ENCODE results near the gene PARN.
"Not testable (repeated sequence)": the region's sequence is repeated elsewhere in the genome, so short reads cannot be mapped to it uniquely, and the experiment has no call there.

Gene PARN

DNA sequence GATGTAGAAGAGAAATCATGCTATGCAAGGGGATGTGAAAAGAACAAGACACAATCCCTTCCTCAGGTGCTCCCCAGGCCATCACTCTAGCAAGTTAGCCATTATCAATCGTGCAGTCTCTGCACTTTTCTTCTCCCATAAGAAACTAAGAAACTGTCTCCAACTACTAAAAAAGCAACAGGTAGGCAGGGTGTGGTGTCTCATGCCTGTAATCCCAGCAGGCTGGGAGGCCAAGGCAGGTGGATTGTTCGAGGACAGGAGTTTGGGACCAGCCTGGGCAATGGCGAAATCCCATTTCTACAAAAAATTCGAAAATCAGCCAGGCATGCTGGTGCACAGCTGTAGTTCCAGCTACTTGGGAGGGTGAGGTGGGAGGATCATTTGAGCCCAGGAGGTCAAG lies 13.8 kb downstream of the PARN start:
- peaks cover 33% of the 10 kb centered on the region for H3K36me3 Mint-ChIP-seq
- H3K27me3 Mint-ChIP-seq = no peaks in the 10 kb centered on the region
- H3K4me1 Mint-ChIP-seq = no peaks in the 10 kb centered on the region
- H3K9me3 Mint-ChIP-seq = no peaks in the 10 kb centered on the region
- H3K4me3 Mint-ChIP-seq = no peak overlapping the region
- CTCF ChIA-PET = no interaction called here
- no peak overlapping the region for H3K27ac Mint-ChIP-seq
- DNase-seq = no peak

GRCh38 chr16:14613991-14614390 lies 16.1 kb downstream of the PARN start:
- Mint-ChIP-seq H3K27ac (peak overlapping the region; percentile 31), H3K4me1 (no peaks in the 10 kb centered on the region), H3K9me3 (no peaks in the 10 kb centered on the region), H3K36me3 (peaks cover 39% of the 10 kb centered on the region), H3K4me3 (no peak overlapping the region), H3K27me3 (no peaks in the 10 kb centered on the region)
- DNase-seq = no peak
- CTCF ChIA-PET = interaction anchor here (0.6 kb wide), 1 partner anchor 398 kb away, joined by 3 read pairs; no protein-coding TSS in a partner anchor

- no peak for DNase-seq
- Mint-ChIP-seq H3K4me1 (no peaks in the 10 kb centered on the region), H3K27ac (no peak overlapping the region), H3K27me3 (no peaks in the 10 kb centered on the region), H3K36me3 (peaks cover 45% of the 10 kb centered on the region), H3K9me3 (no peaks in the 10 kb centered on the region), H3K4me3 (no peak overlapping the region)
- CTCF ChIA-PET = no interaction called here
Measured at GRCh38 chr16:14611660-14612059, 18.4 kb downstream of the PARN start.

DNA sequence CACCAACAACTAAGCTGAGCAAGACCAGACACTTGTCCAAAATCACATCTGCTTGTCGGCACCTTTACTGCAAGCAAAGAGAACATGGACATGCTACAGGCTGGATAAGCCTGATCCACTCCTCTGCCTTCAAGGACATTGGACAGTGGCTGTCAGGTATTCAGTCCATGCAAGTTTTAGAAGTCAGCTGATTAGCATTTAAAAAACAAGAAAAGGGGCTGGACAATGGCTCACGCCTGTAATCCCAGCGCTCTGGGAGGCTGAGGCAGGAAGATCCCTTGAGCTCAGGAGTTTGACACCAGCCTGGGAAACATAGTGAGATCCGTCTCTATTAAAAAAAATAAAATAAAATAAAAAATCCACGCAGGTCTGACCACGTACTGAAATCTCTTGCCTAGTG lies 20.3 kb downstream of the PARN start:
- H3K36me3 Mint-ChIP-seq = peaks cover 35% of the 10 kb centered on the region

DNA sequence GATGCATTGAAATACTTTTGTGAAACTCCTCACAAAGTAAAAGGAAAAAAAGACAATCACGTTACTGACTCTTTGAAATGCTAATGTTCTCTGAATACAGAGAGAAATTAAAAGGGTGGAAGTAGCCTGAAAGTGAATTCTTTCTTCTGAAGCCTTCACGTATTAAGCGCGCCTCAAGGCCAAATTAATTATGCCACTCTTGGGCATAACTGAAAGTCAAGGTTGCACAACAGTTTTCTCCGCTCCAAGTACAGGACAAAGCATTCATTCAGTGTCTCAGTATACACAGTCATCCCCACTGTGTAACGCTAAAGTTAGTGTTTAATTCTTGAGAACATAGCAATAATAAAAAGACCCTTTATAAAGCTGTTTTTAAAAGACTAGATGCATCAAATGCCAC lies 21.5 kb downstream of the PARN start:
- H3K9me3 Mint-ChIP-seq = no peaks in the 10 kb centered on the region
- no peaks in the 10 kb centered on the region for H3K4me1 Mint-ChIP-seq
- H3K27ac Mint-ChIP-seq = no peak overlapping the region
- no peak for DNase-seq
- no peak overlapping the region for H3K4me3 Mint-ChIP-seq
- H3K27me3 Mint-ChIP-seq = no peaks in the 10 kb centered on the region
- CTCF ChIA-PET = no interaction called here
- H3K36me3 Mint-ChIP-seq = peaks cover 33% of the 10 kb centered on the region

More for the DNA sequence above, 20.3 kb downstream of the PARN start:
- Mint-ChIP-seq H3K9me3 (no peaks in the 10 kb centered on the region), H3K27ac (no peak overlapping the region), H3K4me1 (no peaks in the 10 kb centered on the region), H3K4me3 (no peak overlapping the region), H3K27me3 (no peaks in the 10 kb centered on the region)
- CTCF ChIA-PET = no interaction called here
- DNase-seq = no peak

- no peak for DNase-seq
- Mint-ChIP-seq H3K27me3 (no peaks in the 10 kb centered on the region), H3K4me1 (no peaks in the 10 kb centered on the region), H3K4me3 (no peak overlapping the region), H3K36me3 (peaks cover 35% of the 10 kb centered on the region), H3K9me3 (no peaks in the 10 kb centered on the region), H3K27ac (no peak overlapping the region)
- CTCF ChIA-PET = no interaction called here
Measured at GRCh38 chr16:14608111-14608566, 21.9 kb downstream of the PARN start.

DNA sequence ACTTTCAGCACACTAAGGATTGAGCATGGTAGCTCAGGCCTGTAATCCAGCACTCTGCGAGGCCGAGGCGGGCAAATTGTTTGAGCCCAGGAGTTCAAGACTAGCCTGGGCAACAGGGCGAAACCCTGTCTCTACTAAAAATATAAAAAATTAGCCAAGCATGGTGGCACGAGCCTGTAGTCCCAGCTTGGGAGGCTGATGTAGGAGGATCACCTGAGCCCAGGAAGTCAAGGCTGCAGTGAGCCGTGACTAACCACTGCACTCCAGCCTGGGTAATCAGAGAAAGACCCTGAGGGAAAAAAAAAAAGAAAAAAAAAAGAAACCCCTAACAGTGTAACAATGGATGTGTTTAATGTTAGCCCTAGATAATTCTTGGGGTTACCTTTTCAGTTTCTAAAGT lies 24.0 kb downstream of the PARN start:
- Mint-ChIP-seq H3K27me3 (no peaks in the 10 kb centered on the region), H3K4me1 (no peaks in the 10 kb centered on the region), H3K9me3 (no peaks in the 10 kb centered on the region), H3K4me3 (no peak overlapping the region), H3K27ac (no peak overlapping the region), H3K36me3 (peaks cover 40% of the 10 kb centered on the region)
- no peak for DNase-seq
- CTCF ChIA-PET = no interaction called here

DNA sequence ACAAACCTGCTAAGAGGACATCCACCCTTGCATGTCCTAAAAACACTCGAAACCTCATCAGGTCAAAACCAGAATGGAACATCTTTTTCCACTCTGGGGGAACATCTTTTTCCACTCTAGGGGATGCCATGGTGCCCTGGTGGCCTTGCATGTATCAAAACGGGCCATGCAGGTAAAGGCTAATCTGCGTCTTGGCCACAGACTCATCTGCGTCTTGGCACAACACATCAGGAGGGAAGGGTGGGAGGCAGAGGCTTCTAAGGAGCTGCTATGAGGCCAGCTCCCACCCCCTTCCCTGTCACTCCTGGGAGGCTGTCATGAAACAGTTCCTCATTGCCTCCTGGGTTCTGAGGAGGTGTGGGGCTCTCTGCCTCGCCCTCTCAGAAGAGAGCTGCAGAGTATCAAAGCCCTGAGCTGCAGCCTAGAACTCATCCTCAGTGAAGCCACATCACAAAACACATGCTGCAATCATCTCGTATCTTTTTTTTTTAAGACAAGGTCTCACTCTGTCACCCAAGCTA lies 27.6 kb downstream of the PARN start:
- CTCF ChIA-PET = no interaction called here

GRCh38 chr16:14600164-14600563 lies 29.9 kb downstream of the PARN start:
- no peaks in the 10 kb centered on the region for H3K27me3 Mint-ChIP-seq
- no peaks in the 10 kb centered on the region for H3K4me1 Mint-ChIP-seq
- H3K36me3 Mint-ChIP-seq = peaks cover 42% of the 10 kb centered on the region
- CTCF ChIA-PET = no interaction called here
- H3K27ac Mint-ChIP-seq = no peak overlapping the region
- no peaks in the 10 kb centered on the region for H3K9me3 Mint-ChIP-seq
- H3K4me3 Mint-ChIP-seq = no peak overlapping the region
- no peak for DNase-seq

More for the DNA sequence above, 27.6 kb downstream of the PARN start:
- no peak overlapping the region for H3K27ac Mint-ChIP-seq
- DNase-seq = no peak
- H3K27me3 Mint-ChIP-seq = no peaks in the 10 kb centered on the region
- peaks cover 42% of the 10 kb centered on the region for H3K36me3 Mint-ChIP-seq
- H3K4me3 Mint-ChIP-seq = no peak overlapping the region
- no peaks in the 10 kb centered on the region for H3K9me3 Mint-ChIP-seq
- no peaks in the 10 kb centered on the region for H3K4me1 Mint-ChIP-seq

- Mint-ChIP-seq H3K27me3 (no peaks in the 10 kb centered on the region), H3K4me1 (peaks cover 6% of the 10 kb centered on the region), H3K4me3 (no peak overlapping the region), H3K36me3 (peaks cover 40% of the 10 kb centered on the region), H3K27ac (no peak overlapping the region), H3K9me3 (no peaks in the 10 kb centered on the region)
- CTCF ChIA-PET = interaction anchor here (1.1 kb wide), 1 partner anchor 337 kb away, joined by 3 read pairs; no protein-coding TSS in a partner anchor
- no peak for DNase-seq
Measured at GRCh38 chr16:14586637-14587305, 43.3 kb downstream of the PARN start.

DNA sequence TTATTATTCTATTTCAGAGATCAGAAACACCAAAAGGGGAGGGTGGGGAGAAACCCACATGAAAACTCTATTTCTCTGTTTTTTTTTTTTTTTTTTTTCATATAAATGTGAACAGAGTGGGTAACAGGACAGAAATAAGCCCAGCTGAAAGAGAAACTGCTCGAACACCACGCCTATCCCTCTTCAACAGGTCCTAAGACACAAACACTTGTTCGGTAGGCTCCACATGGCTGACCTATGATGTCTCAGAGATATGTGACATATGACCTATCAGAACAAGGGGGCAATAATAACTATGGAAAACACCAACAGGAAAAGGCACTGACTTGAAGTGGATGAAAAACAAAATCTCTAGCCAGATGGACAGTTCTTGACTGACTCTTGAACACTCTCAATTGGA lies 44.8 kb downstream of the PARN start:
- H3K4me3 Mint-ChIP-seq = no peak overlapping the region
- H3K27ac Mint-ChIP-seq = no peak overlapping the region
- CTCF ChIA-PET = no interaction called here
- no peaks in the 10 kb centered on the region for H3K9me3 Mint-ChIP-seq
- peaks cover 6% of the 10 kb centered on the region for H3K4me1 Mint-ChIP-seq
- DNase-seq = no peak
- no peaks in the 10 kb centered on the region for H3K27me3 Mint-ChIP-seq
- H3K36me3 Mint-ChIP-seq = peaks cover 42% of the 10 kb centered on the region

DNA sequence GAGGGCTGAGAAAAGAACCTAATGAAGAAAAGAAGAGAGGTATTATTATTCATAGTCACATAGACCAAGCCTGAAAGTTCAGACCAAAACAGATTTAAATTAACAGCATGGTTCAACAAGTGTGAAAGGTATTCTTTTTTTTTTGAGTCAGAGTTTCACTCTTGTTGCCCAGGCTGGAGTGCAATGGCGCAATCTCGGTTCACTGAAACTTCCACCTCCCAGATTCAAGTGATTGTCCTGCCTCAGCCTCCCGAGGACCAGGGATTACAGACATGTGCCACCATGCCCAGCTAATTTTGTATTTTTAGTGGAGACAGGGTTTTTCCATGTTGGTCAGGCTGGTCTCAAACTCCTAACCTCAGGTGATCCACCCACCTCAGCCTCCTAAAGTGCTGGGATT lies 49.1 kb downstream of the PARN start:
- peaks cover 37% of the 10 kb centered on the region for H3K36me3 Mint-ChIP-seq
- DNase-seq, H3K27me3 Mint-ChIP-seq, H3K27ac Mint-ChIP-seq, H3K4me1 Mint-ChIP-seq, H3K9me3 Mint-ChIP-seq, H3K4me3 Mint-ChIP-seq, CTCF ChIA-PET: not testable (repeated sequence)

DNA sequence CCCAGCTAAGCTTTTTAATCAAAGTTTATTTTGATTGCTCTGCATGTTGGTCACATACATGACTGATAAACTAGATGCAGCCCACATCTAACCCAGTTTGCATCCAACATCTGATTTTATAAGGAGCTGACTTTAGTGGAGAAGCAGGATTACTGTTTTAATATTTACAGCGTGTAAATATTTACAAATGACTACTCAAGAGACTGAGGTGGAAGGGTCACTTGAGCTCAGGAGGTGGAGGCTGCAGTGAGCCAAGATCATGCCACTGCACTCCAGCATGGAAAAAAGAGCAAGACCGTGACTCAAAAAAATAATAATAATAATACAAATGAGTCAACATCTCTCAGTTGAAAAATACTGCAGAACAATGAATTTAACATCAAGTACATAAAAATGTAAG lies 50.8 kb downstream of the PARN start:
- Mint-ChIP-seq H3K4me3 (no peak overlapping the region), H3K9me3 (no peaks in the 10 kb centered on the region), H3K27ac (no peak overlapping the region), H3K27me3 (no peaks in the 10 kb centered on the region), H3K36me3 (peaks cover 47% of the 10 kb centered on the region), H3K4me1 (no peaks in the 10 kb centered on the region)
- CTCF ChIA-PET = no interaction called here
- DNase-seq = no peak

- no peaks in the 10 kb centered on the region for H3K9me3 Mint-ChIP-seq
- no peaks in the 10 kb centered on the region for H3K4me1 Mint-ChIP-seq
- H3K36me3 Mint-ChIP-seq = peaks cover 47% of the 10 kb centered on the region
- no peak for DNase-seq
- H3K27me3 Mint-ChIP-seq = no peaks in the 10 kb centered on the region
- no peak overlapping the region for H3K27ac Mint-ChIP-seq
- H3K4me3 Mint-ChIP-seq = no peak overlapping the region
- CTCF ChIA-PET = no interaction called here
Measured at GRCh38 chr16:14576532-14576931, 53.5 kb downstream of the PARN start.

- H3K9me3 Mint-ChIP-seq = no peaks in the 10 kb centered on the region
- H3K4me3 Mint-ChIP-seq = no peak overlapping the region
- H3K36me3 Mint-ChIP-seq = peaks cover 44% of the 10 kb centered on the region
- no peak overlapping the region for H3K27ac Mint-ChIP-seq
- DNase-seq = no peak
- H3K4me1 Mint-ChIP-seq = no peaks in the 10 kb centered on the region
- CTCF ChIA-PET = no interaction called here
- no peaks in the 10 kb centered on the region for H3K27me3 Mint-ChIP-seq
Measured at GRCh38 chr16:14576069-14576468, 54.0 kb downstream of the PARN start.
